Esophagus muscularis mucosa (tissue), 4 donors: Measurements from ENCODE around the gene COL7A1.

Experiments used
- EP300 ChIP-seq: sonication (generic); formaldehyde crosslinking; IDR thresholded peaks from one replicate; pipeline ENCODE4 v1.6.1; 2017; ENCODE audit warnings: antibody characterized with exemption
- POLR2A ChIP-seq: fragments of 450-650 bp; IDR thresholded peaks from one replicate; pipeline ENCODE4 v1.6.1; 2017; ENCODE audit warnings: antibody characterized with exemption, moderate library complexity, mild to moderate bottlenecking, low read depth
- TF ChIP-seq, protein P1 (sequence below), 3 experiments: fragments of 200-600 bp in 2 of 3; fragments of 450-650 bp in 1 of 3; sonication (generic) in 2 of 3; IDR thresholded peaks; one replicate each; pipeline ENCODE4 v1.5.1; 2017 to 2019; ENCODE audit warnings: antibody characterized with exemption in 3 of 3, mild to moderate bottlenecking in 2 of 3, moderate library complexity in 1 of 3

DNA sequence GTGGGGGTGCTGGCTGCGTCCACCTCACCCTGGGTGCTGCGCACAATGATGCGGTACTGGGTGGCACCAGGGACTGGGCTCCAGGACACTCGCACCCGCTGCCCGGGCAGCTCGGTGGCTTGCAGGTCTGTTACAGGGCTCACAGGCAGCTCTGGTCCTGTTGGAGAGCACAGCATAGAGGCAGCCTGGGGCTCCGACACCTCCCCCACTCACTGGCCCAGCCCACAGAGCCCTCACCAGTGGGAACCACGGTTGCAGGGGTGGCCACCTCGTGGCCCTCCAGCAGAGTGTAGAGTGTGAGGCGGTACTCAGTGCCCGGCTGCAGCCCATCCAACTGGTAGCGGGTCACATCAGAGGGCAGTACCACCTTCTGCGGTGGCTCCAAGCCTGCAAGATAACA, 3.7 kb downstream of the COL7A1 start:
- TF ChIP-seq, protein P1, sequence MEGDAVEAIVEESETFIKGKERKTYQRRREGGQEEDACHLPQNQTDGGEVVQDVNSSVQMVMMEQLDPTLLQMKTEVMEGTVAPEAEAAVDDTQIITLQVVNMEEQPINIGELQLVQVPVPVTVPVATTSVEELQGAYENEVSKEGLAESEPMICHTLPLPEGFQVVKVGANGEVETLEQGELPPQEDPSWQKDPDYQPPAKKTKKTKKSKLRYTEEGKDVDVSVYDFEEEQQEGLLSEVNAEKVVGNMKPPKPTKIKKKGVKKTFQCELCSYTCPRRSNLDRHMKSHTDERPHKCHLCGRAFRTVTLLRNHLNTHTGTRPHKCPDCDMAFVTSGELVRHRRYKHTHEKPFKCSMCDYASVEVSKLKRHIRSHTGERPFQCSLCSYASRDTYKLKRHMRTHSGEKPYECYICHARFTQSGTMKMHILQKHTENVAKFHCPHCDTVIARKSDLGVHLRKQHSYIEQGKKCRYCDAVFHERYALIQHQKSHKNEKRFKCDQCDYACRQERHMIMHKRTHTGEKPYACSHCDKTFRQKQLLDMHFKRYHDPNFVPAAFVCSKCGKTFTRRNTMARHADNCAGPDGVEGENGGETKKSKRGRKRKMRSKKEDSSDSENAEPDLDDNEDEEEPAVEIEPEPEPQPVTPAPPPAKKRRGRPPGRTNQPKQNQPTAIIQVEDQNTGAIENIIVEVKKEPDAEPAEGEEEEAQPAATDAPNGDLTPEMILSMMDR (IDR thresholded peaks at IDR 0.05): no peak
- no peak for TF ChIP-seq EP300
- no peak for TF ChIP-seq POLR2A
